ENCODE data around the gene EVA1B.

The EVA1B gene, protein sequence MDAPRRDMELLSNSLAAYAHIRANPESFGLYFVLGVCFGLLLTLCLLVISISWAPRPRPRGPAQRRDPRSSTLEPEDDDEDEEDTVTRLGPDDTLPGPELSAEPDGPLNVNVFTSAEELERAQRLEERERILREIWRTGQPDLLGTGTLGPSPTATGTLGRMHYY

DNA sequence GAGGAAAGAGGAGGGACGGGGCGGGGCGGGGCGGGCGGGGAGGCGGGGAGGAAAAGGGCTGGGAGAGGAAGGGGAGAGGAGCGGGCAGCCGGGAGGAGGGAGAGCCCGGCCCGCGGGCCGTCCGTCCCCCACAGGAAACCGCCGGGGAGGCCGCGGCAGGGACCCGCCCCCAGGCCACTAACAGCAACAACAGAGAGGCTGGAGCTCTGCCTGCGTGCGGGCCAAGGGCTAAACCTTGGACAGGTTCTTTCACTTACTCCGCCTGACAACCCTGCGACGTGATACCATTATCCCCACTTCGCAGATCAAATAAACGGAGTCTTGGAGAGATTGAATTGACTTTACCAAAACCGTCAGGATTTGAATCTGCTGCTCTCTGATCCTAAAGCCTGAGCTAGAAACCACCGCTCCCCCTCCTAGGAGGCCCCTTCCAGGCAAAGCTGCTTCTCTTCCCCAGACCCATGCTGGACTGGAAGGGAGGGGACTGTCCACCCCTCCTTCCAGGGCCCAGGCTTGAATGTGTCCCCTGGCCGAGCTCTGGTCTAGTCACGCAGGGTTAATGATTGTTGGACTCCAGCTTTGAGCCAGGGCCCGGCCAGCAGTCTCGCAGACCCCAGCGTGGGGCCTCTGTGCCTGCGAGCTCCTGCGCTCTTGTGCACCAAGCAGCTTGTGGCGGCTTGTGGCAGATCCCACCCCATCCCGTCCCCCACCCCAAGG lies at the start of gene EVA1B:
EVA1B (minus strand) TSS at position 10 of the 717 bp plus-strand sequence. CDS start 608 bp downstream, outside the sequence.
- peak; percentile 70 for DNase-seq

DNA sequence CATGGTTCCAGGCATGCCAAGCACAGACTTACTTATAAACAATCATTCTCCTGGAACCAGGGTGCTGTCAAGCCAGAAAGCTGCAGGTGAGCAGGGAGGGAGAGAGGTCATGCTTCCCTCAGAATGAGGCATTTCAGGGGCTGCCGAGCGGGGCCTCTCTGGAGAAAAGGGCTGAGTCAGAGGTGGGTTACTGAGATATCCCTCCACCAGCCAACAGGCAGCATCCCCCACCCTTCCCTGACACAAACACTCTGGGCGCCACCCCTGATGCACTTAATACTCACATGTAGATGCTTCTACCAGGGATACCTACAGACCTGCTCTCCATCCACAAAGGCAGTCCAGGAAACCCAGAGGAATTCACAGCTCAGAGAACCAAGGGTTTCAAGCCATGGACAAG lies 49.2 kb upstream of the EVA1B start:
- peak; percentile 19 for DNase-seq

DNA sequence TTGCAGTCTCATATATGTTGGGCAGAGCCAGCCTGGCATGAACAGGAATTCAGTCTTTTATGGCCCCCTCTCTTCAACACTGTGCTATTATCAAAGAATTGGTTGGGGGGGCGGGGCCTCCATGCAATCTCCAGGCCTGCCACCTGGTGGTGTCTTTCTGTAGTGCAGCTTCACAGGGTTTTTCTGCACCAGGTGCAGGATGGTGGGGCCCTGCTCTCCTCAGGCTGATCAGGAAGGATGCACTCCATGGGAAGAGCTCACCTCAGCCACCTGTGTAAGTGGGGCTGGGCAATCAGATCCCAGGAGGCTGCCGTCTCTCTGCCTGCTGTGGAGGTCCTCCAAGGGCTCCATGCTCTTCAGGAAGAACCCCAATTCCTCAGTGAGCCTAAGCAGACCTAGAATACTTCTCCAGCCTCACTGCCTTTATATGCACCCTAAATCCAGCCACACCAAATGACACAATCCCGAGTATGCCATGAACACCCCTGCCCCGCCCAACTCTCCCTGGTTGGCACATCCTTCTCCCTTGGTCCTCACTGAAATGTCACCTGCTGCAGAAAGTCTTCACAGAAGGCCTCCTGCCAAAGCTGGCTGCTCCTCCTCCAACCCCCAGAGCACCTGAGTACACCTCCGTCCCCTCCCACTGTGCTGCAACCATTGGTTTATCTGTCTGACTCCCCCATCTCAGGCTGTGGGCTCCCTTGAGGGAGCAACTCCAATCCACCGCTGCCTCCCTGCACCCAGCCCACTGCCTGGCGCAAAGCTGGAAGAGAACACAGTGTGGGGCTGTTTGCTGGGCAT lies 45.8 kb upstream of the EVA1B start:
- peak; percentile 25 for DNase-seq

DNA sequence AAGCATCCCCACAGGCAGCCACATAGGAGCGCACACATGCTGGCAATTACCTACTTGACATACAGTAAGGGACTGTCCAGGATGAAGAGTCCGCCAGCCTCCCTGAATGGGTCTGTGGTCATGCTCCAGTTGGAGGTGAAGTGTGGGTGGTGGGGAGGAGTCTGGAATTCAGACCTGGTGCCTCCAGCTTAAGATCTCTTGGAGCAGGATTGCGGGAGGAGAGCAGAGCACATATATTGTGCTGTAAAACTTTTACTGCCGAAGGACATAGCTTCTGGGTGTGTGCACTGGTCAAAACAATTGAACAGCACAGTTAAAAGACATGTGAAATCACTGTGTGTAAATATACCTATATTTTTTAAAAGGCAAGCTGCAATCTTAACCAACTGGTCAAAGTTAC lies 44.4 kb upstream of the EVA1B start:
- no peak for DNase-seq

DNA sequence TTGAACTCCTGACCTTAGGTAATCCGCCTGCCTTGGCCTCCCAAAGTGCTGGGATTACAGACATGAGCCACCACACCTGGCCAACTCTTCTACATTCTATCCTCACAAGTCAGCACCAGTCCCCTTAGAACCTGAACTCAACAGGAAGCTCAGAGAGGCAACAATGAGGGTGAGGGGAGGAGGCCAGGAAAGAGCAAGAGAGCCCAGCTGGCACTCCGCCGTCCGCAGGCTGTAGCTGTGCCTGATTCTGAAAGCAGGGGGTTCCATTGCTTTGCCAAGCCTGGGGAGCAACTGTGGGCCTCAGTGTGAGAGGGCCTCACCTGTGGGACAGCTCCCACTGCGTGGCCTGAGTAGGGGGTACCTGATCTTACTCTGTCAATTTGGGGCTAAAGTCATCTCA lies 43.6 kb upstream of the EVA1B start:
- no peak for DNase-seq

DNA sequence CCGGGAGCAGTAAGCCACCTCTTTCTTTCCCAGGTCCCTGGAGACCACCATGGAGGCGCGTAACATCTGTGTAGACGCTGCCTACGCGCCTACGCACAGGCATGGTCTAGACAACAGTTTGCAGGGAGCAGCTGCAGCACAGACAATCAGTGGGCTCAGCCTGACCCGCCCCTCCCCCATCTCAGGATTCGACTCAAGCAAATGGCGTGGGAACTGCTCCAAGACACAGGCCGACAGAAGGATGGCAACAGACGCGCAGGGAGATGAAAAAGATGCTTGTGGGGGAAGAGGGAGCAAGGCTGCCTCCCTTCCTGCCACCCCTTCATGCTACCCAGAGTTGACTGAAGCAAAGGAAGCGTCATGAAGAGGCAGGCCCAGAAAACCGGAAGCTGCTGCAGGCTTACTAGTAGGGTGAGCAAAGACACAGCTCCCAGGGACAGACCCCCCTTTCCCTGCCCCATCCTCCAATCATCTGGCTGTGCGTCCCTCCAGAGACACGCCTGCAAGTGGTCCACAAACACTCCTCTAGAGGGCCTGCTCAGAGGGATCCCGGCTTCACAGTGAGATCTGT lies 42.7 kb upstream of the EVA1B start:
- DNase-seq = no peak

DNA sequence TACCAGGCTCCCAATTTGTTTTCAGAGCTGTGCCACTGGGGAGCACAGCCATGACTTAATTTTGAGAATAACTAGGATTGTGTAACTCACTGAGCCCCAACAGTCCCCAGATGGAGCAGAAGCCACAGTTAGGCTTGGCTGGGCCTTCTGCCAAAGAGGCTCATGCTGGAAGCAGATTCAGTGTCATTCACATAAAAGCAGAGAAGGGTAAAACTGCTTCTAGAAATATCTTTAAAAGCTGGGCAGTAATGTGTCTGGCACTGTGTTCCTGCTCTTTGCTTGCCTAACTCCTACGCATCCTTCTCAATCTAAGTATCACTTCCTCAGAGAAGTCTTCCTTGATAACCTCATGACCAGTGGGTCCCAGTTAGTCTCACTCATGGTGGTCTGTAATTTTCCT lies 41.9 kb upstream of the EVA1B start:
- no peak for DNase-seq

DNA sequence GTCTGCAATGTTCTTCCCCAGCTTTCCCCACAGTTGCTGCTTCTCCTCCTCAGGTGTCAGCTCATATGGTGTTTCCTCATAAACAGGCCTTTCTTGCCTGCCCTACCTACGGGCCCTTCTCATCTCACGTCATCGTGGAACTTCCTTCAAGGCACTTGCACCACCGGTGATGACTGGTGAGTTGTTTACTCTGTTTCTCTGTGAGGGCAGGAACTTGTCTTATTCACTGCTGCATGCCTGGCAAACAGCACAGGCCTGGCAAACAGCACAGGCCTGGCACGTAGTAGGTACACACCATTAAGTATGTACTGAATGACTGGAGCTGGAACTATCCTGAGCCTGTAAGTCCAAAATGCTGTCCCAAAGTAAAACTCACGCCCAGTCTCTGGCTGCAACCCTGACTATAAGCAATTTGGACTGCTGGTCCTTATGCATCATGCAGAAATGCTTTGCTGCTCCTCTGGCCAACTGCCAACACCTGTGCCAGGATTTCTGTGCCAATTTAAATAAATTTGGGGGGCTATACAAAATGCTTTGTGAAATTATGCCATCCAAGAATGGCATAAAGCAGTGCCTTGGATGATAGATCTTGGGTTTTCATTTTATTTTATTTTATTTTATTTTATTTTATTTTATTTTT lies 36.6 kb upstream of the EVA1B start:
- DNase-seq = no peak

DNA sequence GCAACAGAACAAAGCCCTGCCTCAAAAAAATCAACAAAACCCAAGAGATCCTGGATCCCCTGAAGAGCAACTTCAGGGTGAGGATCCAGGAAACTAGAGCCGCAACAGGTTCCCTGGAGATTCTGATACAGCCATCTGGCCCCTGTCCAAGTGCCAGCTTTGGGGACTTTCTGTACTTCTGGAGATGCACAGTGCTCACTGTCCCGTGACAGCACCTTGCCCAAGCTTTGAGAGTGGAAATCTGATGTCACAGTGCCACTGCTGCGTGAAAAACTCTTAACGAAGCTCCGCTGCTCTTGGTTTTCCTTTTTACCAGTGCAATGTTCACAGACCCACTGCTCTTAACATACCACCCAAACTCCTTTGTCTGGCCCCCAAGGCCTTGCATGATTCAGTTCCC lies 35.9 kb upstream of the EVA1B start:
- DNase-seq = no peak

DNA sequence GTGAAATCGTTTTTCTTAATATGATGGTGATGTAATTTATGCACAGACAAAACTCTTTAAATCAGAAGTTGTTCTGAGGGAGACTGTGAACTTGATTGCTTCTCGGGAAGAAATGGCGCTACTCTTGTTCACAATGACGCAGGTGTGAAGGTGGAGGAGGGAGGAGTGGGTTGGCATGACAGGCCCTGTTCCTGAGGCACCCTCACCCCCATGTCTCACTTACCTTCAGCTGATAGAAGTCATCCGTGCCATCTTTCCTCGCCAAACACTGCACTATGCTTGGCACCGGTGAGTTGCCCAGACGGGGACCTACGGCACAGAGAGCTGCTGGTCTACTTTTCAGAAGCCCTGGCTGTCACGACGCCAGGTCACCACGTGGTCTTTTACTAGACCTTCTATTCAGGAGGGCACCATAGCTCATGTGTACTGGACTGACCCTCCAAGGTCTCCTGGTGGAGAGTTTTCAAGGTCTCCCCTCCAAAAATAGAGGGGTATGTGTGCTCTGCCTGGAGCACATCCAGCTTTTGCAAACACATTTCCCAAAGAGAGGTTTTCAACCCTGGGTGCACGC lies 35.2 kb upstream of the EVA1B start:
- no peak for DNase-seq

DNA sequence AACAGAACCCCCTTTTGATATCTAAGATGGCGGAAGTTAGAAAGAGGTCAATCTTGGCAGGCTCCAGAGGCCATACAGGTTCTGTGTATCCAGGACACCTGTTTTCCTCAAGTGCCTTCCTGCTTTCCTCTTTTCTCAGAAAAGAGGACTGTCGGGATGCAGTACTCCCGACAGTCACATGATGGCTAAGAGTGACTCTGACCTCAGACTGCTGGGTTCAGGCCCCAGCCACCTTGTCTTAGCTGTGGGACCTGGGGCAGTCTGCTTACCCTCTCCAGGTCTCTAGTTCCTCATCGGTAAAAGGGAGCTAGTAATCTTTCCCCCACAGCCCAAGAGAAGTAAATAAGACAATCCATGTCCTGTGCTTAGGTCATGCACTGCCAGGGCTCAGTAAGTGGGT lies 32.4 kb upstream of the EVA1B start:
- no peak for DNase-seq

DNA sequence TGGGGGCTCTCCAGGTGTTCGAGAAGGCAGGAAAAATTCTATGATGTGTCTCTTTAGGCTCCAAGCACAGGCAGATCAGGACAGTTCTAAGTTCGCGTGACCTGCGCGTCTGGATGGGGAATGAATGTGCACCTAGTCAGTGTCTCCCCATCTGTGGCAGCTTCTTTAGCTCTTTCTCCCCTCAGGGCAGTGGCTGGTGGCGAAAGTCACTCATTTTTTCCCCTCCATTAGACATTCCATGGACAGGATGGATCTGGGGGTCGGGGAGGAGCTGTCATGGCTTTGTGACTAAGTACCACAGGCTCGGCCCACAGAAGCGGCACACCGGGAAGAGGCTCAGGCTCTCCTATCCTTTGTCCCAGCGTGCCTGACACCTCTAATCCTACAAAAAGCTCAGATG lies 31.0 kb upstream of the EVA1B start:
- DNase-seq = no peak

DNA sequence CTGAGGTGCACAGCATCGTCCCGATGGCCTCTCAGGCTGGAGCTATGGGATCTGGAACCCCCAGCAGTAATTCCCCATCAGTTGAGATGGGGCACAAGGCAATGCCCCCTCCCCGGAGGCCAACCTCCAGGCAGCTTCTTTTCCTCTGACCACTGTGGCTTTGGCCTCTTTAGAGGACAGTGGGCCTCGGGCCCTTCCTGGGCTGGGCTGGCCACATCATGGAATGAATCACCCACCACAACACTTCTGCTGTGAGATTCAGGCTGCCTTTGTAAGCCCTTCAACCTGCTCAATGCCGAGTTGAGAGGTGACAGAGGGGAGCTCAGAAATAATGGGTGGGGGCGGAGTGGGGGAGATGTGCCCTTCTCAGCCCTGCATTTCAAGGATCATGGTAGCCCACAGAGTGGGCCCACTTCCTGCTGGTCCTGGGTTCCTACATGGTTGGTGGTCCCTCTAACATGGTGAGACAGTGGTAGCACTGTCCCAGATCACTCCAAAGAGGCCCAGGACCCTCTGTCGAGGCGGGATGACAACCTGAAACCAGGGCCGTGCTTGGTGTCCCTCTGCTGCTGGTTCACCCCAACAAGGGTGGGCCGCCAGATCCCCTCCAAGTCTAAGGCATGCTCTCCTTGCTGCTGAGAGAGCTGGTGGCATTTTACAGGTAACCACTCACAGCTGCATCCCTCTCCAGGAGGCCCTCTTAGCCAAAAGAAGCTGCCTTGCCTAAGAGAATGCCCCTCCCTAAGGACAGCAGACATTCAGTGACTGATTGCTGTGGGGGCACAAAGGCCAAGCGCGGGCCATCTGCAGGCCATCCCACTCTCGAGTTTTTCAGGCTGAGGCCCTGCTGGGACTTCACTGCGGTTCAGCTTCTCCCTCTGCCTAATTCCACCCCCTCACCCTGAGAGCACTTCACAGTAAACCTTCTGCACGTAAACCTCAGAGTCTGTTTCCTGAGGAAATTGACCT lies 29.7 kb upstream of the EVA1B start:
- DNase-seq = peak; percentile 63

DNA sequence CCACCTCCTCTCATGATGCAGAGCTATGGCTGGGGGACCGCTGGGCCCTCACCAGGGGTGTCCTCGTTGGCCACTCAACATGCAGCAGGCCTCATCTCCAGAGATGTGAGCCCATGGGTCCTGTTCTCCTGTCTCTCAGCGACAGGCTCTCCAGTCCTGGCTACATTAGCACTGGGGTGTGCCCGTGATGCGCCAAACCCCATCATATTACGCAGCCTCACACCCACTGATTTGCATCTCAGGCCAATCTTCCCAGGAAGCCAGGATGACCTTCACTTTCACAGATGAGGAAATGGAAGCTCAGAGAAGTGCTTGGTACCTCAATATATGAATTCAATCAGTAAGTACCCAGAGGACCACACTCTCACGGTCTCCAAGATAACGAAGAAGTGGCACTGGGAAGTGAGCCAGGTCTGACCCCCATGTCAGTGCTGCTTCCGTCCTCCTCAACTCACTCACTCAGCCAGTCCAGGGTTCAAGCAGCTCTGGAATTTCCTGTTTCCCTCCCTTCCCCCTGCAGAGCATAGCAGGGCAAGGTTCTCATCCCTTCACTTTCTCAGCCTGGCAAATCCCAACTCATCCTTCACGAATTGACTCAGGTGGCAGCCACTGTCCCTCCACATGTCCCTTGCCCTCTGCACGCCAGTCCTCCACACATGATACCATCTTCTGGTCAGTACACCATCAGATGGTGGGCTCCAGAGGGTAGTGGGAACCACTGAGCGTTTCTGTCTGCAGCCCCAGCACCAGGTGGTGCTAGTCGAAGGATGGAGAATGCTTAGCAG lies 28.9 kb upstream of the EVA1B start:
- peak; percentile 82 for DNase-seq

DNA sequence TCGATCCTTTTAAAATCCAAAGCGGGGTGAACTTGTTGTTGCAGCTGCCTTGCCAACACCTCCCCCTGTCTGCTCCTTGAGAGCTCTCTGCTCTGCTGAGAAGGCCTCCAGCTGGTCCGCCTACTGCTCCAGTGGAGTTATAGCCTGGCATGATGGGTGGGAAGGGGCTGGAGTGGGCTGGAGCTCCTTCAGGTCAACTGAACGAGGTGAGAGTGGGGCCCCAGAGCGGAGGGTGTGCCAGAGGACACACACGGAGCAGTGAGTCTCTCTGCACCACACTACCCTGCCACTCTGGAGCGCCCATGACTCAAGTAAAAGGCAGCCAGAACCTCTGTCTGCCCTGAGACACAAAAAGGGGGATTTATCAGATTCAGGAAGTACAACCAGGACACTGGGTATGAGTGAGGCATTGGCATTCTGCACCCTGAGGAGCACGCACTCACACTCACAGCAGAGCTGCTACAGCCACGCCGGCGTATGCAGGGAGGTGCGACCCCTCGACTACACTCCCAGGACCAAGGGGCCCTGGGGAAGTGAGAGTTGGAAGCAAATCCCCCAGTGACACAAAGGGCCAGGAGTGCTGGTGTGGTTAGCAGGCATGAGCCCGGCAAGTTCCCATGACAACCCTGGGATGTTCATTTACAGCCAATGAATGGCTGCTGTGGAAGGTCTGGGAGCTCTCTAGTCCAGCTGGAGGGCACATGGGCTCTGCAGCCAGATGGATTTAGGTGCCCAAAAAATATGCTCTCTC lies 28.0 kb upstream of the EVA1B start:
- DNase-seq = peak; percentile 92

DNA sequence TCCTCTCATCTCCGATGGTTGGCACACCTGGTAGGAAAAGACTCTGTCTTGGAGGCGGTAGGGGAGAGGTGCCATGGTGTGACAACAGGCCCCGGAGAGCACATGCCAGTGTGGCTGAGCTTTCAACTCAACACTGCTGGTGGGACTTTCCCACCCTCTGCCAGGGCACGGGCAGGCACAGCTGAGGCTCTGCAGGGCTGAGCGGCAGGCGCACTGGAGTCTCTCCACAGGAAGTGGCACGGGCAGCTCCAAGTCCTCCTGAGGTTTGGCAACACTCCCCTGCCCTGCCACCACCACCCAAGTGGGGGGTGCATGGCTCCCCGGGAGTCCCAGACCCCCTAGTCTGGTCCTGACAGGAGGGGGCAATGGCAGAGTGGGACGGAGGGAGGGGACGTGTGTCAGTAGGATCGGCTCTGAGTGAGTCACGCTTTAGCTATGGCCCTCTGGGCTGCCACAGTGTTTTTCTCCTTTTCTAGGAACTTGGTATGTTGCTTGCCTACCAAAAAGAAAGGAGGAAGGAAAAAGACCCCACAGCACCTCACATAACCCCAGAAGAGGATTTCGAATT lies 27.3 kb upstream of the EVA1B start:
- DNase-seq = peak; percentile 87

DNA sequence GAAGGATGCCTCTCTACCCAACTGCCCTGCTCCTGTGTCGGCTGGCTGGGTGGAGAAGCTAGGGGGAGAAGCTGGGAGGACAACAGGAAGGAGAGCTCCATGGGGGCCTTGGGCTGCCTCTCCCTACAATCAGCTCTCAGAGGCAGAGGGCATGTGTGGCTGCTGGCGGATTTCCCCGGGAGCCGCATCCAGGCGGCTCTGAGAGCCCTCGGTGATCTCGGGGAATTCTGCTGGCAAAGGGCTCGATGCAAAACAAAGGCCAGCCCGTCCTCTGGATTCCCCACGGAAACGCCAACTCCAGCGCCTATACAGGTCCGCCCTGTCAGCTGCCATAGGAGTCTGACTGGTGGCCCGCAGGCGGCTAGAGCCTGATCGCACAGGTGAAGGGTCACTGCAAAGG lies 26.4 kb upstream of the EVA1B start:
- no peak for DNase-seq

DNA sequence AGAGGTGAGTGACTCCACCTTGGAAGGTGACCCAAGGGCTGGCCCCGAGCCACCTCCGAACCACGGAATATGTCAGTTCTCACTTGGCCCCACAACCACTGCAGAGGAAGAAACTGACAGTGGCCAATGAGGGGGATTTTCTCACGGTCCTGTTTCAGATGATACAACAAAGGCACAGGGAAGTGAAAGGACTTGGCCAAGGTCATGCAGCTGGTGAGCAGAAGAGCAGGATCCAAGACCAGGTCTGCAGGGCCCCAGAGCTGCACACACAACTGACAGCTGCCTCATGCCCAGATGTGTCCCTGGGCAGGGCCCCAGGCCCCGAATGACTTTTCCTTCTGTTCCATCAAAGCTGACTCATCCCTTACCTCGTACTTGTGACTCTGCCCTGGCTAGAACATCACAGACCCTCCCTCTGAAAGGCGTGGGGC lies 25.8 kb upstream of the EVA1B start:
- DNase-seq = no peak

DNA sequence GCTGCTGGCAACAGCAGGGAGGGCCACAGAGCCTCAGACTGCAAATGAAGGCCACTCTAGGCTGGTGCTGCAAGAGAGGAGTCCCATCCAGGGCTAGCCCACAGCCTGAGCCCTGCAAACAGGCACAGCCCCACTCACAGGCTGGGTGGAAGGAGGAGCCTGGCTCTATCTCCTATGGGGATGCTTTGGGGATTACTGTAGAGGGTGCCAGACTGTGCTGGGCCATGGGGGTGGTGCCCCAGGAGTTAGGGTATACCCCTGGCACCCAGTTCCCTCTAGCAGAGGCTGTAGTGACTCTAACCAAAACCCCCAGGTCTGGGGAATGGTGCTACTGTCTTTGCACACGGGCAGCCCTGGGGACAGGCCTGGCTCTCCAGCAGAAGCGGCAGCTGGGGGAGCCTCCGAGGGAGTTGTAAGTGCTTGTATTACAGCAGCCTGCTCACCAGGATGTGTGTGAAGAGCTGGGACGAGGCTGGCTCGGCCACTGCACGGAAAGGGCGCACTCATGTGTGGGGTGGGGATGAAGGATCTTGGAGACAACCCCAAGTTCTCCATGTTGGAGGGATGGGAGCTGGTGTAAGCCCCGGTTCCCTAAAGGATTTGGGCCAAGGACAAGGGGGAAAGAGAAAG lies 23.4 kb upstream of the EVA1B start:
- DNase-seq = no peak
